GM20000 (cell line): ENCODE measurements around the gene MAST4.

Source experiments
- DNase-seq: peaks from one replicate; pipeline ENCODE4 v3.0.0; 2012; ENCODE audit warnings: low spot score
- TF ChIP-seq, protein P1 (sequence below): IDR thresholded peaks from 2 replicates; pipeline ENCODE4 v1.5.1; 2012; ENCODE audit warnings: mild to moderate bottlenecking, control low read depth; ENCODE audit errors: extremely low read depth, missing control alignments

The MAST4 gene

DNA sequence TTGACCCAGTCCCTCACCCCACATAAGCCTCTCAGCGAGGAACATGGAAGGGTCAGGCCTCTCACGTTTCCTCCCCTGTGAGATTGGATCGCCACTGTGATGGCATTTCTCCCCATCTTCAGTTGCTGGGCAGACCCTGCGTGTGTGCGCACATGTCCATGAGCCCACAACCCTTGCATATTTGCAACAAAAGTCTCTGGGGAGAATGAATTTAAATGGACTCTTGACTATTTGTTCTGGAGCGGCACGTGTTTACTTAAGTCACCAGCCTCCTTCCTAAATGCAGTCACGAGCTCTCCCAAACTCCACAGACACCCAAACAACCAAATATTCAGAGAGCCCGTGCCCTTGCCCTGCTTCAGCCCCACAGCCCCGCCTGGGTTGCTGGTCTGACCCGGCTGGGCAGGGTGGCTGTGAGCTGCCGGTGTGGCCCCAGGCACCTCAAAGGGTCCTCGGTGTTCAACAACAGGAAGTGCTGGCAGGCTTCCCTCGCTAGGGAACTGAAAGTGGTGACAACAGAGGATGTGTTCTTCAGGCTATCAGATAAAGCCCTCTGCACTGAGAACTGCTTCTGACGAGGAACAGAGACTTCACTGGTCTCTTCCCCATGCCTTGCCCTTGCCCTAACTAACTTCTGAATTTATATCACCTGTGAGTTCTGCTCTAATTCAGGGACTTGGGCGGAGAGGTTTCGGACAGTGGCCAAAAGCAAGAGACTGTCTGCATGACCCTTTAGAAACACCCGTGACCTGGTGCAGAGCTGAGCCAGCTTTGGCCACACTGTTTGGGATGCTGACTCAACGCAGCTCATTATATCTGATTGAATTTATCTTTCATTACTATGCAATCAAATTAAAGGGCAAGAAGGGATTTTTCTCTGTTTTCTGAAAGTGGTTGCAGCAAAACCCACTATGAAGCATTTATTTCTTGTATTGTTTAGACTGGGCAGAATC is 619.6 kb downstream of the MAST4 start:
- DNase-seq, result peak; percentile 69
- TF ChIP-seq, protein P1, sequence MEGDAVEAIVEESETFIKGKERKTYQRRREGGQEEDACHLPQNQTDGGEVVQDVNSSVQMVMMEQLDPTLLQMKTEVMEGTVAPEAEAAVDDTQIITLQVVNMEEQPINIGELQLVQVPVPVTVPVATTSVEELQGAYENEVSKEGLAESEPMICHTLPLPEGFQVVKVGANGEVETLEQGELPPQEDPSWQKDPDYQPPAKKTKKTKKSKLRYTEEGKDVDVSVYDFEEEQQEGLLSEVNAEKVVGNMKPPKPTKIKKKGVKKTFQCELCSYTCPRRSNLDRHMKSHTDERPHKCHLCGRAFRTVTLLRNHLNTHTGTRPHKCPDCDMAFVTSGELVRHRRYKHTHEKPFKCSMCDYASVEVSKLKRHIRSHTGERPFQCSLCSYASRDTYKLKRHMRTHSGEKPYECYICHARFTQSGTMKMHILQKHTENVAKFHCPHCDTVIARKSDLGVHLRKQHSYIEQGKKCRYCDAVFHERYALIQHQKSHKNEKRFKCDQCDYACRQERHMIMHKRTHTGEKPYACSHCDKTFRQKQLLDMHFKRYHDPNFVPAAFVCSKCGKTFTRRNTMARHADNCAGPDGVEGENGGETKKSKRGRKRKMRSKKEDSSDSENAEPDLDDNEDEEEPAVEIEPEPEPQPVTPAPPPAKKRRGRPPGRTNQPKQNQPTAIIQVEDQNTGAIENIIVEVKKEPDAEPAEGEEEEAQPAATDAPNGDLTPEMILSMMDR, result no peak

- TF ChIP-seq, protein P1, result no peak
- DNase-seq, result no peak
Measured at GRCh38 chr5:67216564-67216963, 620.4 kb downstream of the MAST4 start.
